SK-N-SH (cell line): ENCODE measurements around the gene IL17D. TPM values are rescaled to one million over a fixed set of nuclear protein-coding genes. Genes with fewer than 3 reads are reported as not detected.

Experiments used
- CTCF ChIA-PET: fragments of 300-600, 350-600 bp; formaldehyde crosslinking; extraction: SDS; loops from one replicate; lab custom pipeline; 2021; lab: Yijun Ruan, JAX
- POLR2A ChIA-PET: fragments of 350-600 bp; sonication (Branson Sonifier 250); formaldehyde crosslinking; extraction: SDS; loops from one replicate; lab custom pipeline; 2020; ENCODE audit warnings: antibody characterized with exemption, inconsistent platforms; lab: Yijun Ruan, JAX
- DNase-seq: peaks from one replicate; pipeline ENCODE4 v3.0.0; 2012
- H2AFZ ChIP-seq: fragments of 200-600 bp; sonication (generic); 2 replicates; pipeline ENCODE4 v1.8.1; 2016; ENCODE audit warnings: antibody characterized with exemption, mild to moderate bottlenecking, low read depth
- H3F3A ChIP-seq: fragments of 200-600 bp; sonication (generic); replicated peaks from 2 replicates; pipeline ENCODE3; 2016; ENCODE audit warnings: antibody characterized with exemption, mild to moderate bottlenecking; ENCODE audit not compliant: insufficient read depth
- H3K27ac ChIP-seq, 2 experiments: fragments of 200-500 bp in 1 of 2; fragments of 200-600 bp in 1 of 2; sonication (Bioruptor generic) in 1 of 2; sonication (generic), shearing (Covaris generic) in 1 of 2; 2 replicates each; pipeline versions ENCODE4 v1.5.1 to v1.6.1; 2014 to 2016; ENCODE audit warnings: low read depth in 2 of 2, inconsistent platforms in 1 of 2, low read length in 1 of 2, mild to moderate bottlenecking in 1 of 2, mixed read lengths in 1 of 2
- H3K27me3 ChIP-seq: fragments of 200-600 bp; sonication (generic), shearing (Covaris generic); 2 replicates; pipeline ENCODE4 v1.6.1; 2016; ENCODE audit warnings: mixed run types; ENCODE audit not compliant: insufficient read depth
- H3K36me3 ChIP-seq, 2 experiments: fragments of 200-500 bp in 1 of 2; fragments of 200-600 bp in 1 of 2; sonication (Bioruptor generic) in 1 of 2; sonication (generic) in 1 of 2; replicated peaks in 1 of 2; 2 replicates each; pipeline versions ENCODE3 to v1.5.1; 2014 to 2016; ENCODE audit warnings: low read length in 1 of 2, mild to moderate bottlenecking in 1 of 2; ENCODE audit not compliant: insufficient read depth in 2 of 2, control insufficient read depth in 1 of 2
- H3K4me1 ChIP-seq, 2 experiments: fragments of 200-500 bp in 1 of 2; fragments of 200-600 bp in 1 of 2; sonication (Bioruptor generic) in 1 of 2; sonication (generic), shearing (Covaris generic) in 1 of 2; 2 replicates each; pipeline versions ENCODE4 v1.5.1 to v1.6.1; 2014 to 2016; ENCODE audit warnings: low read depth in 1 of 2, low read length in 1 of 2, mixed run types in 1 of 2; ENCODE audit not compliant: insufficient read depth in 2 of 2, control insufficient read depth in 1 of 2
- H3K4me2 ChIP-seq: fragments of 200-600 bp; sonication (generic), shearing (Covaris generic); 2 replicates; pipeline ENCODE4 v1.6.1; 2017; ENCODE audit warnings: mixed run types
- H3K4me3 ChIP-seq, 2 experiments: fragments of 200-500 bp in 1 of 2; fragments of 200-600 bp in 1 of 2; sonication (Bioruptor generic) in 1 of 2; sonication (generic), shearing (Covaris generic) in 1 of 2; 2 replicates each; pipeline versions ENCODE4 v1.5.1 to v1.8.1; 2014 to 2016; ENCODE audit warnings: low read depth in 2 of 2, inconsistent platforms in 1 of 2, low read length in 1 of 2, mild to moderate bottlenecking in 1 of 2, mixed read lengths in 1 of 2, moderate library complexity in 1 of 2
- H3K79me2 ChIP-seq: fragments of 200-600 bp; sonication (generic); 2 replicates; pipeline ENCODE4 v1.8.1; 2017; ENCODE audit warnings: mild to moderate bottlenecking; ENCODE audit not compliant: insufficient read depth
- H3K9ac ChIP-seq: fragments of 200-600 bp; sonication (generic); 2 replicates; pipeline ENCODE4 v1.6.1; 2017; ENCODE audit warnings: mixed run types
- H3K9me2 ChIP-seq: fragments of 200-600 bp; sonication (generic); 2 replicates; pipeline ENCODE4 v1.6.1; 2017; ENCODE audit warnings: mixed run types
- H3K9me3 ChIP-seq: fragments of 200-600 bp; sonication (generic); 2 replicates; pipeline ENCODE4 v1.6.1; 2017; ENCODE audit warnings: mixed run types, mild to moderate bottlenecking, moderate library complexity
- H4K20me1 ChIP-seq: fragments of 200-600 bp; sonication (generic); 2 replicates; pipeline ENCODE4 v1.6.1; 2017; ENCODE audit warnings: mild to moderate bottlenecking, mixed run types; ENCODE audit not compliant: insufficient read depth
- CHD2 ChIP-seq: fragments of 150-350 bp; IDR thresholded peaks from 2 replicates; pipeline ENCODE4 v1.6.1; 2018; ENCODE audit warnings: low read length; ENCODE audit not compliant: partially characterized antibody
- ELF1 ChIP-seq: IDR thresholded peaks from 2 replicates; pipeline ENCODE4 v1.4.0; 2012
- EZH2phosphoT487 ChIP-seq: fragments of 200-600 bp; sonication (generic); IDR thresholded peaks from 2 replicates; pipeline ENCODE4 v1.6.1; 2017; ENCODE audit warnings: low read depth, mixed run types, mild to moderate bottlenecking, antibody characterized with exemption, moderate library complexity, borderline replicate concordance
- FOXM1 ChIP-seq: IDR thresholded peaks from 2 replicates; pipeline ENCODE4 v1.4.0; 2012; ENCODE audit warnings: low read depth, mild to moderate bottlenecking
- GATA2 ChIP-seq: sonication (generic); formaldehyde crosslinking; IDR thresholded peaks from 2 replicates; pipeline ENCODE4 v1.5.0; 2020; ENCODE audit warnings: mild to moderate bottlenecking, missing genetic modification reagents
- IRF3 ChIP-seq: fragments of 150-350 bp; IDR thresholded peaks from 2 replicates; pipeline ENCODE4 v1.6.1; 2016; ENCODE audit warnings: mild to moderate bottlenecking, low read depth, low read length
- JUND ChIP-seq: IDR thresholded peaks from 2 replicates; pipeline ENCODE4 v1.4.0; 2012
- MEF2A ChIP-seq: IDR thresholded peaks from 2 replicates; pipeline ENCODE4 v1.4.0; 2012; ENCODE audit warnings: low read depth, borderline replicate concordance
- MXI1 ChIP-seq: IDR thresholded peaks from 2 replicates; pipeline ENCODE4 v1.6.1; 2012; ENCODE audit warnings: mild to moderate bottlenecking, low read depth, low read length, improper control_type of control experiment
- NFIC ChIP-seq: IDR thresholded peaks from 2 replicates; pipeline ENCODE4 v1.4.0; 2012; ENCODE audit warnings: borderline replicate concordance
- NRF1 ChIP-seq: IDR thresholded peaks from 2 replicates; pipeline ENCODE4 v1.6.1; 2012; ENCODE audit warnings: low read depth, mild to moderate bottlenecking, low read length
- POLR2AphosphoS5 ChIP-seq: IDR thresholded peaks from 2 replicates; pipeline ENCODE4 v1.6.1; 2012; ENCODE audit warnings: low read depth, low read length
- RCOR1 ChIP-seq: fragments of 150-350 bp; IDR thresholded peaks from 2 replicates; pipeline ENCODE4 v1.6.1; 2017; ENCODE audit warnings: antibody characterized with exemption, low read length
- RFX5 ChIP-seq: IDR thresholded peaks from 2 replicates; pipeline ENCODE4 v1.6.1; 2012; ENCODE audit warnings: mild to moderate bottlenecking, improper control_type of control experiment, low read length
- RXRA ChIP-seq: IDR thresholded peaks from 2 replicates; pipeline ENCODE4 v1.4.0; 2012; ENCODE audit warnings: low read depth, mild to moderate bottlenecking, borderline replicate concordance
- SIN3A ChIP-seq: IDR thresholded peaks from 2 replicates; pipeline ENCODE4 v1.6.1; 2012; ENCODE audit warnings: low read depth, mild to moderate bottlenecking, low read length, moderate library complexity, borderline replicate concordance
- SMC3 ChIP-seq: IDR thresholded peaks from 2 replicates; pipeline ENCODE4 v1.6.1; 2012; ENCODE audit warnings: low read depth, low read length, improper control_type of control experiment
- TAF1 ChIP-seq: IDR thresholded peaks from 2 replicates; pipeline ENCODE4 v1.6.1; 2012; ENCODE audit warnings: low read depth, mild to moderate bottlenecking, low read length, moderate library complexity, borderline replicate concordance
- TCF12 ChIP-seq: IDR thresholded peaks from 2 replicates; pipeline ENCODE4 v1.4.0; 2012
- TEAD4 ChIP-seq: IDR thresholded peaks from 2 replicates; pipeline ENCODE4 v1.4.0; 2012; ENCODE audit warnings: mild to moderate bottlenecking, borderline replicate concordance; ENCODE audit not compliant: insufficient read depth
- USF1 ChIP-seq: IDR thresholded peaks from 2 replicates; pipeline ENCODE4 v1.4.0; 2012; ENCODE audit warnings: low read depth, borderline replicate concordance
- WGBS: methylation state at CpG from one replicate; pipeline ENCODE4 v1.1.6; 2017; ENCODE audit warnings: low lambda C conversion rate; 5-methylcytosine and 5-hydroxymethylcytosine counted together
- polyA plus RNA-seq, 3 experiments: library from polyadenylated mRNA; depleted of rRNA; stranded (reverse); fragments of >200 nt; gene quantifications; 2 replicates each; pipeline ENCODE4 v1.2.3, GENCODE V29; 2012
- TF ChIP-seq, protein P1 (sequence below): fragments of 200-600 bp; sonication (generic); IDR thresholded peaks from 2 replicates; pipeline ENCODE4 v1.6.1; 2017; ENCODE audit warnings: antibody characterized with exemption, mild to moderate bottlenecking, moderate library complexity
- TF ChIP-seq, protein P2 (sequence below): fragments of 150-350 bp; IDR thresholded peaks from 2 replicates; pipeline ENCODE4 v1.6.1; 2017; ENCODE audit warnings: antibody characterized with exemption, low read length, low read depth, borderline replicate concordance

Gene IL17D
- polyA plus RNA-seq, 1 of the 3 experiments (the other 2 are of a cell fraction): 2.3 TPM

DNA sequence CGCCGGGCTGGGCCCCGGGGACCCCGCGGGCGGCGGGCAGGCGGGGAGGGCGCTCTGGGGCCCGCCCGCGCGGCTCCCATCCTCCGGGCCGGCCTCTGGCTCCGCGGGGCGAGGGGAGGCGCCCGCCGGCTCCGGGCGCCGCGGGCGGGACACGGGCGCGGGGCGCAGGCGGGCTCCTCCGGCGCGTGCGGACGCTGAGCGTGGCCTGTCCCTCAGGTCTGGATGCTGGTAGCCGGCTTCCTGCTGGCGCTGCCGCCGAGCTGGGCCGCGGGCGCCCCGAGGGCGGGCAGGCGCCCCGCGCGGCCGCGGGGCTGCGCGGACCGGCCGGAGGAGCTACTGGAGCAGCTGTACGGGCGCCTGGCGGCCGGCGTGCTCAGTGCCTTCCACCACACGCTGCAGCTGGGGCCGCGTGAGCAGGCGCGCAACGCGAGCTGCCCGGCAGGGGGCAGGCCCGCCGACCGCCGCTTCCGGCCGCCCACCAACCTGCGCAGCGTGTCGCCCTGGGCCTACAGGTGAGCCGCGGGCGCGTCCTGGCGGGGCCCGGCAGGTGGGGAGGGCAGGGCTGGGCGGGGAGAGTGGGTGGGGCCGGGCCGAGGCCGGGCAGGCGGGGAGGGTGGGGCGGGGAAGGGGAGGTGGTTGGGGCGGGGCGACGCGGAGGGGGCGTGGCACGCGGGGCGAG, 420 bp downstream of the IL17D start:
- H3K4me2 ChIP-seq: no peak overlapping the region
- DNase-seq: peak; percentile 95
- no peaks in the 10 kb centered on the region for H3K36me3 ChIP-seq
- POLR2A ChIA-PET: interaction anchor here (1.0 kb wide), 1 partner anchor 900 kb away, joined by 3 read pairs; the partner anchor contains the start of gene MICU2
- H3K79me2 ChIP-seq: no peaks in the 10 kb centered on the region
- H3K27me3 ChIP-seq: no peaks in the 10 kb centered on the region
- H3K27ac ChIP-seq: no peak overlapping the region
- no peaks in the 10 kb centered on the region for H3K9me2 ChIP-seq
- H3K9me3 ChIP-seq: no peaks in the 10 kb centered on the region
- H4K20me1 ChIP-seq: no peaks in the 10 kb centered on the region
- H2AFZ ChIP-seq: no peak overlapping the region
- peaks cover 5 to 9% of the 10 kb centered on the region in 2 experiments; a peak in 2 of 4 replicates for H3K4me1 ChIP-seq
- H3K4me3 ChIP-seq: peak overlapping the region; percentile 53 to 70; a peak in 3 of 4 replicates
- H3F3A ChIP-seq: peaks cover 8% of the 10 kb centered on the region
- no peak overlapping the region for H3K9ac ChIP-seq
- WGBS: 0% methylated on average over 8 of the region's 98 CpGs
- CTCF ChIA-PET: interaction anchor here (0.7 to 1.5 kb wide), 9 partner anchors 11 to 221 kb away, joined by 3 to 8 read pairs (median 4); no protein-coding TSS in a partner anchor
- TF ChIP-seq, protein P1, sequence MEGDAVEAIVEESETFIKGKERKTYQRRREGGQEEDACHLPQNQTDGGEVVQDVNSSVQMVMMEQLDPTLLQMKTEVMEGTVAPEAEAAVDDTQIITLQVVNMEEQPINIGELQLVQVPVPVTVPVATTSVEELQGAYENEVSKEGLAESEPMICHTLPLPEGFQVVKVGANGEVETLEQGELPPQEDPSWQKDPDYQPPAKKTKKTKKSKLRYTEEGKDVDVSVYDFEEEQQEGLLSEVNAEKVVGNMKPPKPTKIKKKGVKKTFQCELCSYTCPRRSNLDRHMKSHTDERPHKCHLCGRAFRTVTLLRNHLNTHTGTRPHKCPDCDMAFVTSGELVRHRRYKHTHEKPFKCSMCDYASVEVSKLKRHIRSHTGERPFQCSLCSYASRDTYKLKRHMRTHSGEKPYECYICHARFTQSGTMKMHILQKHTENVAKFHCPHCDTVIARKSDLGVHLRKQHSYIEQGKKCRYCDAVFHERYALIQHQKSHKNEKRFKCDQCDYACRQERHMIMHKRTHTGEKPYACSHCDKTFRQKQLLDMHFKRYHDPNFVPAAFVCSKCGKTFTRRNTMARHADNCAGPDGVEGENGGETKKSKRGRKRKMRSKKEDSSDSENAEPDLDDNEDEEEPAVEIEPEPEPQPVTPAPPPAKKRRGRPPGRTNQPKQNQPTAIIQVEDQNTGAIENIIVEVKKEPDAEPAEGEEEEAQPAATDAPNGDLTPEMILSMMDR: peak; percentile 49
- TF ChIP-seq NRF1 (peak; percentile 54), SIN3A (no peak), SMC3 (peak; percentile 34), RFX5 (no peak), TAF1 (peak; percentile 26; the same call in 1 of the 2 replicates), USF1 (no peak), JUND (no peak), MXI1 (peak; percentile 55; the same call in 1 of the 2 replicates), CHD2 (peak; percentile 7)

DNA sequence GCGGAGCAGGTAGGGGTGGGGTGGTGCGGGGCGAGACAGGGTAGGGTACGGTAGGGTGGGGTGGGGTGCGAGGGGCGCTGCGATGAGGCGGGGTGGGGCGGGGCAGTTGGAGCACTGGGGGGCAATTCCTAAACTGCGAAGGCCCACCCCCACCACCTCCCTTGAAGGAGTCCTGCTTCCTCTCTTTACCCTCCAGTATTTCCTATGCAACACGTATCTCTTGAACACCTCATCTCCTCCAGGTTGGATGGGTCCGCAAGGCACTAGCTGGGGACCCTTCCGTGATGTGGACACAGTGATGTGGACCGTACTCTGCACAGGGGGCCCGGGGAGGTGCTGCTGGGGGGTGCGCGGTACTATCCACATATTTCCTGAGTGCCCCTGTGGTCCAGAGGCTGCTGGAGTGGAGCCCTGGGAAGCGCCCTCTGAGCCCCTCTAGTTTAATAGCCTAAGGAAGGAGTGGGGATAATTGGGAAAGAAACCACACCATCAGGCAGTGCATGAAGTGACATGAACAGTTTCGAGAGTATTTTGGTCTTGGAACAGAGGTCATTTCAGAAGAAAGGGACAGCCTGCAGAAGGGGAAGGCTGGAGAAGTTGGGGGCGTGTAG, 1.1 kb downstream of the IL17D start:
- no peak overlapping the region for H3K4me2 ChIP-seq
- no peaks in the 10 kb centered on the region for H3K79me2 ChIP-seq
- no peak for DNase-seq
- peaks cover 14% of the 10 kb centered on the region for H3F3A ChIP-seq
- POLR2A ChIA-PET: interaction anchor here (1.0 kb wide), 1 partner anchor 899 kb away, joined by 3 read pairs; the partner anchor contains the start of gene MICU2
- 58% methylated on average over 11 of the region's 20 CpGs for WGBS
- CTCF ChIA-PET: interaction anchor here (0.8 to 1.3 kb wide), 4 partner anchors 10 to 210 kb away, joined by 3 to 8 read pairs (median 3); no protein-coding TSS in a partner anchor
- no peak overlapping the region for H2AFZ ChIP-seq
- H3K36me3 ChIP-seq: no peaks in the 10 kb centered on the region
- H3K9me3 ChIP-seq: no peaks in the 10 kb centered on the region
- H3K4me1 ChIP-seq: peaks cover 9 to 10% of the 10 kb centered on the region in 2 experiments; a peak in 3 of 4 replicates
- no peaks in the 10 kb centered on the region for H4K20me1 ChIP-seq
- H3K9me2 ChIP-seq: no peaks in the 10 kb centered on the region
- peak overlapping the region in 1 of 2 experiments; percentile 23; a peak in 1 of 4 replicates for H3K4me3 ChIP-seq
- H3K9ac ChIP-seq: no peak overlapping the region
- no peaks in the 10 kb centered on the region for H3K27me3 ChIP-seq
- no peak overlapping the region for H3K27ac ChIP-seq
- TF ChIP-seq IRF3 (no peak), FOXM1 (no peak), RXRA (no peak), TCF12 (no peak), RCOR1 (no peak), POLR2AphosphoS5 (no peak), GATA2 (CRISPR knock-in tag) (no peak), ELF1 (no peak), TAF1 (no peak), NFIC (no peak), EZH2phosphoT487 (no peak), TEAD4 (no peak), MEF2A (no peak), SIN3A (no peak), CHD2 (no peak)
- TF ChIP-seq, protein P2, sequence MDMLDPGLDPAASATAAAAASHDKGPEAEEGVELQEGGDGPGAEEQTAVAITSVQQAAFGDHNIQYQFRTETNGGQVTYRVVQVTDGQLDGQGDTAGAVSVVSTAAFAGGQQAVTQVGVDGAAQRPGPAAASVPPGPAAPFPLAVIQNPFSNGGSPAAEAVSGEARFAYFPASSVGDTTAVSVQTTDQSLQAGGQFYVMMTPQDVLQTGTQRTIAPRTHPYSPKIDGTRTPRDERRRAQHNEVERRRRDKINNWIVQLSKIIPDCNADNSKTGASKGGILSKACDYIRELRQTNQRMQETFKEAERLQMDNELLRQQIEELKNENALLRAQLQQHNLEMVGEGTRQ: no peak
